ENCODE data around the gene MLX. TPM values are rescaled to one million over a fixed set of nuclear protein-coding genes. Genes with fewer than 3 reads are reported as not detected.

MLX gene
- total and polyA plus RNA-seq, 2 experiments from 2014 or later = 30.8 to 37.0 TPM

GRCh38 chr17:42591411-42591810 lies 24.5 kb downstream of the MLX start:
- 0 out of 2 replicates have a peak, but pooled peaks cover 5% of the 10 kb centered on the region for H3F3A ChIP-seq (ENCODE audit: insufficient read depth)
- H3K4me1 ChIP-seq (ENCODE audit: insufficient read depth) = no peaks in the 10 kb centered on the region
- no peak overlapping the region for H3K27ac ChIP-seq
- no peaks in the 10 kb centered on the region for H3K9me2 ChIP-seq (ENCODE audit: insufficient read depth)
- H3K79me2 ChIP-seq (ENCODE audit: insufficient read depth) = peaks cover 82% of the 10 kb centered on the region
- H4K20me1 ChIP-seq (ENCODE audit: insufficient read depth) = no peaks in the 10 kb centered on the region; the same call in 1 of the 2 replicates
- 97 to 98% methylated on average over 9 of the region's 9 CpGs for WGBS, 2 experiments (ENCODE audit: low coverage in 1 of 2, low lambda C conversion rate in 2 of 2, missing lambda C conversion rate in 2 of 2)
- no peak for DNase-seq
- no peak overlapping the region for H3K4me2 ChIP-seq (ENCODE audit: unreplicated experiment)
- peaks cover 40% of the 10 kb centered on the region for H3K36me3 ChIP-seq (ENCODE audit: low read depth)
- in situ Hi-C loops (cut with MboI) = no loop called here
- no peaks in the 10 kb centered on the region for H3K27me3 ChIP-seq (replicated peaks; ENCODE audit: insufficient read depth)
- no peak overlapping the region for H3K9ac ChIP-seq
- H3K9me3 ChIP-seq (ENCODE audit: low read depth) = no peaks in the 10 kb centered on the region
- H2AFZ ChIP-seq = no peak overlapping the region
- no peak overlapping the region for H3K4me3 ChIP-seq
- no peak for TF ChIP-seq EZH2phosphoT487 (IDR thresholded peaks at IDR 0.05; ENCODE audit: insufficient read depth, low read depth)
- TF ChIP-seq EZH2 (IDR thresholded peaks at IDR 0.05; ENCODE audit: insufficient read depth, poor library complexity, severe bottlenecking) = no peak

GRCh38 chr17:42596386-42596785 lies 29.5 kb downstream of the MLX start:
- Histone ChIP-seq H3K4me3 (no peak overlapping the region), H3K4me2 (ENCODE audit: unreplicated experiment) (no peak overlapping the region), H3F3A (ENCODE audit: insufficient read depth) (0 out of 2 replicates have a peak, but pooled peaks cover 6% of the 10 kb centered on the region), H3K36me3 (ENCODE audit: low read depth) (peaks cover 8% of the 10 kb centered on the region), H2AFZ (no peak overlapping the region), H3K27ac (no peak overlapping the region), H3K27me3 (replicated peaks; ENCODE audit: insufficient read depth) (no peaks in the 10 kb centered on the region), H3K9me3 (ENCODE audit: low read depth) (no peaks in the 10 kb centered on the region), H3K9me2 (ENCODE audit: insufficient read depth) (no peaks in the 10 kb centered on the region), H3K4me1 (ENCODE audit: insufficient read depth) (no peaks in the 10 kb centered on the region), H3K79me2 (ENCODE audit: insufficient read depth) (peaks cover 98% of the 10 kb centered on the region), H4K20me1 (ENCODE audit: insufficient read depth) (peaks cover 6% of the 10 kb centered on the region; the same call in 1 of the 2 replicates), H3K9ac (no peak overlapping the region)
- TF ChIP-seq EZH2phosphoT487 (IDR thresholded peaks at IDR 0.05; ENCODE audit: insufficient read depth, low read depth) = no peak
- in situ Hi-C loops (cut with MboI) = no loop called here
- WGBS, 2 experiments (ENCODE audit: low coverage in 1 of 2, low lambda C conversion rate in 2 of 2, missing lambda C conversion rate in 2 of 2) = 90% methylated on average over 3 of the region's 3 CpGs
- no peak for DNase-seq

- 33 to 43% methylated on average over 2 of the region's 2 CpGs for WGBS, 2 experiments (ENCODE audit: low coverage in 1 of 2, low lambda C conversion rate in 2 of 2, missing lambda C conversion rate in 2 of 2)
- H3K9me2 ChIP-seq (ENCODE audit: insufficient read depth) = no peaks in the 10 kb centered on the region
- H3K9me3 ChIP-seq (ENCODE audit: low read depth) = no peaks in the 10 kb centered on the region
- H3F3A ChIP-seq (ENCODE audit: insufficient read depth) = 0 out of 2 replicates have a peak, but pooled peaks cover 6% of the 10 kb centered on the region
- H3K4me1 ChIP-seq (ENCODE audit: insufficient read depth) = no peaks in the 10 kb centered on the region
- peaks cover 6% of the 10 kb centered on the region; the same call in 1 of the 2 replicates for H4K20me1 ChIP-seq (ENCODE audit: insufficient read depth)
- H2AFZ ChIP-seq = no peak overlapping the region
- H3K27me3 ChIP-seq (replicated peaks; ENCODE audit: insufficient read depth) = no peaks in the 10 kb centered on the region
- no peak overlapping the region for H3K27ac ChIP-seq
- no peak overlapping the region for H3K4me3 ChIP-seq
- in situ Hi-C loops (cut with MboI) = no loop called here
- H3K9ac ChIP-seq = no peak overlapping the region
- no peak overlapping the region for H3K4me2 ChIP-seq (ENCODE audit: unreplicated experiment)
- H3K79me2 ChIP-seq (ENCODE audit: insufficient read depth) = peaks cover 98% of the 10 kb centered on the region
- H3K36me3 ChIP-seq (ENCODE audit: low read depth) = peaks cover 12% of the 10 kb centered on the region; the same call in 1 of the 2 replicates
- peak; percentile 23 for DNase-seq
- TF ChIP-seq EZH2phosphoT487 (IDR thresholded peaks at IDR 0.05; ENCODE audit: insufficient read depth, low read depth) = no peak
- no peak for TF ChIP-seq EZH2 (IDR thresholded peaks at IDR 0.05; ENCODE audit: insufficient read depth, poor library complexity, severe bottlenecking)
These were observed 32.0 kb downstream of the MLX start for GRCh38 chr17:42598905-42599304.

- H3K4me2 ChIP-seq (ENCODE audit: unreplicated experiment) = no peak overlapping the region
- in situ Hi-C loops (cut with MboI) = no loop called here
- H3K27me3 ChIP-seq (replicated peaks; ENCODE audit: insufficient read depth) = no peaks in the 10 kb centered on the region
- H3K4me1 ChIP-seq (ENCODE audit: insufficient read depth) = peaks cover 12% of the 10 kb centered on the region; the same call in 1 of the 2 replicates
- TF ChIP-seq EZH2 (IDR thresholded peaks at IDR 0.05; ENCODE audit: insufficient read depth, poor library complexity, severe bottlenecking) (no peak), EZH2phosphoT487 (IDR thresholded peaks at IDR 0.05; ENCODE audit: insufficient read depth, low read depth) (no peak)
- H4K20me1 ChIP-seq (ENCODE audit: insufficient read depth) = peaks cover 3% of the 10 kb centered on the region; the same call in 1 of the 2 replicates
- no peaks in the 10 kb centered on the region for H3K9me3 ChIP-seq (ENCODE audit: low read depth)
- H3F3A ChIP-seq (ENCODE audit: insufficient read depth) = 0 out of 2 replicates have a peak, but pooled peaks cover 10% of the 10 kb centered on the region
- no peak overlapping the region for H3K27ac ChIP-seq
- H3K4me3 ChIP-seq = no peak overlapping the region
- H3K79me2 ChIP-seq (ENCODE audit: insufficient read depth) = peaks cover 100% of the 10 kb centered on the region
- H3K9ac ChIP-seq = no peak overlapping the region
- WGBS, 2 experiments (ENCODE audit: low coverage in 1 of 2, low lambda C conversion rate in 2 of 2, missing lambda C conversion rate in 2 of 2) = 89 to 93% methylated on average over 7 of the region's 7 CpGs
- peaks cover 12% of the 10 kb centered on the region; the same call in 1 of the 2 replicates for H3K36me3 ChIP-seq (ENCODE audit: low read depth)
- no peaks in the 10 kb centered on the region for H3K9me2 ChIP-seq (ENCODE audit: insufficient read depth)
- no peak for DNase-seq
- no peak overlapping the region for H2AFZ ChIP-seq
These were observed 36.4 kb downstream of the MLX start for GRCh38 chr17:42603318-42603717.
